HepG2 (cell line): ENCODE data around the gene PTHLH. TPM values are rescaled to one million over a fixed set of nuclear protein-coding genes. Genes with fewer than 3 reads are reported as not detected.

Source experiments
- ATAC-seq: fragments of 200-7000 bp; cut with Tn5 transposase; 3 replicates; pipeline ENCODE4 v1.9.1; 2020; ENCODE audit warnings: mild to moderate bottlenecking, moderate library complexity
- BruUV-seq: library from RNA; stranded (reverse); fragments of 400-500 nt; replicated peaks from 2 replicates; lab custom pipeline; 2021; lab: Mats Ljungman, UMichigan
- CTCF ChIA-PET: fragments of 300-600 bp; formaldehyde crosslinking; extraction: SDS; loops from one replicate; lab custom pipeline; 2021; ENCODE audit warnings: low total read pairs, inconsistent platforms, low intra/inter-chr PET ratio; lab: Yijun Ruan, JAX
- POLR2A ChIA-PET: fragments of 350-600 bp; sonication (Branson Sonifier 250); formaldehyde crosslinking; loops from one replicate; lab custom pipeline; 2020; ENCODE audit warnings: antibody characterized with exemption, inconsistent platforms; lab: Yijun Ruan, JAX
- DNase-seq: peaks from one replicate; pipeline ENCODE4 v3.0.0-alpha.2; 2015; ENCODE audit warnings: low spot score
- FAIRE-seq: peaks from 3 replicates; lab custom pipeline; 2011; peaks lifted over from hg19 to GRCh38; lab: Jason Lieb, UNC
- H2AFZ ChIP-seq: one replicate; pipeline ENCODE4 v1.6.1; 2011; ENCODE audit warnings: low read length, inconsistent platforms
- H3K27ac ChIP-seq: fragments of 300-600 bp; 3 replicates; pipeline ENCODE4 v1.8.0; 2011; ENCODE audit warnings: mixed run types, mild to moderate bottlenecking, mixed read lengths, low read length, inconsistent platforms; ENCODE audit not compliant: insufficient read depth; ENCODE audit errors: extremely low read length
- H3K27me3 ChIP-seq, 2 experiments: fragments of 200-600 bp in 1 of 2; 2 replicates in 1 of 2; 3 replicates in 1 of 2; pipeline versions ENCODE4 v1.6.0 to v1.8.0; 2011; ENCODE audit warnings: low read length in 2 of 2, mild to moderate bottlenecking in 2 of 2, moderate library complexity in 2 of 2, inconsistent platforms in 1 of 2; ENCODE audit not compliant: insufficient read depth in 2 of 2, control insufficient read depth in 1 of 2
- H3K36me3 ChIP-seq, 2 experiments: fragments of 200-600 bp in 1 of 2; replicated peaks in 1 of 2; 2 replicates in 1 of 2; 3 replicates in 1 of 2; pipeline versions ENCODE4 v1.5.1 to v1.8.0; 2011; ENCODE audit warnings: low read length in 2 of 2, inconsistent platforms in 1 of 2; ENCODE audit not compliant: insufficient read depth in 2 of 2, control insufficient read depth in 1 of 2
- H3K4me1 ChIP-seq: 2 replicates; pipeline ENCODE4 v1.5.1; 2012; ENCODE audit warnings: low read length, inconsistent platforms; ENCODE audit not compliant: insufficient read depth
- H3K4me2 ChIP-seq: 2 replicates; pipeline ENCODE4 v1.6.0; 2011; ENCODE audit warnings: low read depth, low read length, inconsistent platforms
- H3K4me3 ChIP-seq, 3 experiments: fragments of 200-600 bp in 1 of 3; sonication (generic), shearing (Covaris generic) in 1 of 3; replicated peaks in 1 of 3; 2 replicates each; pipeline ENCODE4 v1.5.1; 2011 to 2016; ENCODE audit warnings: low read length in 3 of 3, inconsistent platforms in 2 of 3, low read depth in 2 of 3, mild to moderate bottlenecking in 2 of 3, control low read depth in 1 of 3, mixed read lengths in 1 of 3; ENCODE audit not compliant: insufficient read depth in 1 of 3
- H3K79me2 ChIP-seq: one replicate; pipeline ENCODE4 v1.6.1; 2011; ENCODE audit warnings: low read length, inconsistent platforms; ENCODE audit not compliant: insufficient read depth
- H3K9ac ChIP-seq: 2 replicates; pipeline ENCODE4 v1.6.0; 2011; ENCODE audit warnings: mild to moderate bottlenecking, low read depth, low read length, inconsistent platforms; ENCODE audit not compliant: insufficient read depth
- H3K9me3 ChIP-seq: 2 replicates; pipeline ENCODE4 v1.5.1; 2012; ENCODE audit warnings: mild to moderate bottlenecking, low read length
- H4K20me1 ChIP-seq: 2 replicates; pipeline ENCODE4 v1.6.0; 2011; ENCODE audit warnings: inconsistent platforms, mild to moderate bottlenecking, low read length, moderate library complexity; ENCODE audit not compliant: insufficient read depth
- CREB1 ChIP-seq, 2 experiments: fragments of 450-650 bp in 1 of 2; IDR thresholded peaks; 2 replicates each; pipeline ENCODE4 v1.6.1; 2016 to 2017; ENCODE audit warnings: control low read depth in 1 of 2, mild to moderate bottlenecking in 1 of 2, missing compliant biosample characterization in 1 of 2, missing genetic modification characterization in 1 of 2
- GABPB1 ChIP-seq: IDR thresholded peaks from 2 replicates; pipeline ENCODE4 v1.6.1; 2016; ENCODE audit warnings: mild to moderate bottlenecking, missing genetic modification reagents, moderate library complexity, missing compliant biosample characterization
- ZBTB20 ChIP-seq: sonication (generic); formaldehyde crosslinking; IDR thresholded peaks from 2 replicates; pipeline ENCODE4 v1.8.1; 2023; ENCODE audit warnings: missing genetic modification reagents, low read depth, mild to moderate bottlenecking, borderline replicate concordance
- ZMYM3 ChIP-seq: sonication (generic); formaldehyde crosslinking; IDR thresholded peaks from 2 replicates; pipeline ENCODE4 v1.5.1; 2020; ENCODE audit warnings: mild to moderate bottlenecking, missing genetic modification reagents
- ZNF253 ChIP-seq: sonication (generic); formaldehyde crosslinking; IDR thresholded peaks from 2 replicates; pipeline ENCODE4 v1.8.0; 2022; ENCODE audit warnings: mild to moderate bottlenecking, missing genetic modification reagents, borderline replicate concordance
- ZNF317 ChIP-seq: sonication (generic); formaldehyde crosslinking; IDR thresholded peaks from 2 replicates; pipeline ENCODE4 v1.5.0; 2020; ENCODE audit warnings: mild to moderate bottlenecking, missing genetic modification reagents
- ZNF484 ChIP-seq: sonication (generic); formaldehyde crosslinking; IDR thresholded peaks from 2 replicates; pipeline ENCODE4 v1.5.1; 2020; ENCODE audit warnings: mild to moderate bottlenecking, low read depth, missing genetic modification reagents, borderline replicate concordance
- ZNF777 ChIP-seq: sonication (generic); formaldehyde crosslinking; IDR thresholded peaks from 2 replicates; pipeline ENCODE4 v1.4.0; 2020; ENCODE audit warnings: missing genetic modification reagents
- WGBS: methylation state at CpG from one replicate; pipeline ENCODE4 v1.1.6; 2017; ENCODE audit warnings: low lambda C conversion rate; 5-methylcytosine and 5-hydroxymethylcytosine counted together
- in situ Hi-C: cut with HindIII; loops from 2 replicates; pipeline ENCODE4 v1.10.0; 2017; ENCODE audit warnings: low pct_unique_long_range_greater_than_20kb; ENCODE audit not compliant: extremely low pct_ligation_motif_present
- intact Hi-C: fragments of 100-400 bp; cut with micrococcal nuclease; formaldehyde crosslinking; loops from one replicate; pipeline ENCODE4 v1.10.0; 2022; ENCODE audit not compliant: unreplicated experiment
- polyA plus RNA-seq, 8 experiments: library from polyadenylated mRNA; depleted of rRNA in 3 of 8; stranded (reverse) in 7 of 8; unstranded in 1 of 8; fragments of >200 nt; fragmentation: Illumina TruSeq in 4 of 8; extraction: Trizol in 4 of 8; gene quantifications; 2 replicates each; pipeline versions ENCODE4 v1.2.1 to v1.2.3, GENCODE V29; 2011 to 2016; ENCODE audit warnings: low read depth in 4 of 8, missing spikeins in 1 of 8, mixed read lengths in 1 of 8; ENCODE audit not compliant: insufficient read depth in 1 of 8
- total RNA-seq, 5 experiments: library from RNA; depleted of rRNA; stranded (reverse); fragments of >200 nt; fragmentation: Illumina TruSeq; extraction: Trizol; gene quantifications; 2 replicates each; pipeline ENCODE4 v1.2.3, GENCODE V29; 2016; ENCODE audit warnings: low read depth in 1 of 5
- TF ChIP-seq, protein P1 (sequence below): IDR thresholded peaks from 2 replicates; pipeline ENCODE4 v1.6.1; 2016; ENCODE audit warnings: missing compliant biosample characterization, missing genetic modification reagents, borderline replicate concordance
- TF ChIP-seq, protein P2 (sequence below): sonication (generic); formaldehyde crosslinking; IDR thresholded peaks from 2 replicates; pipeline ENCODE4 v1.4.0; 2020; ENCODE audit warnings: missing genetic modification reagents, mild to moderate bottlenecking, borderline replicate concordance
- TF ChIP-seq, protein P3 (sequence below): sonication (generic); formaldehyde crosslinking; IDR thresholded peaks from 2 replicates; pipeline ENCODE4 v1.4.0; 2020; ENCODE audit warnings: mild to moderate bottlenecking, missing genetic modification reagents
- TF ChIP-seq, protein P4 (sequence below): sonication (generic); formaldehyde crosslinking; IDR thresholded peaks from 2 replicates; pipeline ENCODE4 v1.5.1; 2020; ENCODE audit warnings: mild to moderate bottlenecking, missing genetic modification reagents, moderate library complexity

Gene PTHLH
- total and polyA plus RNA-seq, 2 of the 13 experiments (the other 11 are each of a cell fraction or from before 2014, with no cell fraction given) = 0.22 TPM; not detected in 1

DNA sequence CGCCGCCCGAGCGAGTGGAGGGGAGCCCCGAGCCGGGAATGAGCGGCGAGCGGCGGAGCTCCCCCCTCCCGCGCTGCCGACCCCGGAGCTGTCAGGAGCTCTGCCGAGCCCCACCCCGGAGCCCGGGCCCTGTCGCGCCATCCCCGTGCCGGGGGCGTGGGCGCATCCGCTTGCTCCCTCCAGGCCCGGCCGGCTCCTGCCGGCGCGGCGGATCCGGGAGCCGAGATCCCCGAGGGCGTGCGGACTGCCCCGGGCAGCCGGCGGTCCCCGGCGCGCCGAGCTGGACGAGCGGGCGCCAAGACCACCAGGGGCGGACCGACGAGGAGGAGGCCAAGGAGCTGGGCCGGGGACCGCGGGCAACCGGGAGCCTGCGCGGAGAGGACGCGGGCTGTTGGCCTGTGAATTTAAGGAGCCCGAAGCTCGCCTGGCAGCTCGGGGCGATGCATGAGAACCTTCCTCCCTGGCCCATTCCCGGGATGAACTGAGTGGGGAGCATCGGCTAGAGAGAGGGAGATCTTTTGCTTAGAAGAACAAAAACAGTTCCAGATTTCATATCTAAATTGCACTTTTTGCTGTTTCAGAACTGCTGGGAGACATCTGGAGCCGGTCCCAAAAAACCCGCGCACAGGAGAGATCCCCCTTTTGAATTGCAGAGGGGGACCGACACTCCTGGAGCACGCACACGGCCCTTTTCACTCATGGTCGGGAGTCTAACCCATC is 2.0 kb downstream of the PTHLH start:
- CTCF ChIA-PET = no interaction called here
- Histone ChIP-seq H3K4me2 (peak overlapping the region; percentile 87), H3K4me1 (peaks cover 28% of the 10 kb centered on the region), H3K79me2 (no peaks in the 10 kb centered on the region), H2AFZ (no peak overlapping the region)
- intact Hi-C loops = loop anchor here (10.0 kb wide), 1 partner anchor 904 kb away; no protein-coding TSS in a partner anchor
- TF ChIP-seq, protein P1, sequence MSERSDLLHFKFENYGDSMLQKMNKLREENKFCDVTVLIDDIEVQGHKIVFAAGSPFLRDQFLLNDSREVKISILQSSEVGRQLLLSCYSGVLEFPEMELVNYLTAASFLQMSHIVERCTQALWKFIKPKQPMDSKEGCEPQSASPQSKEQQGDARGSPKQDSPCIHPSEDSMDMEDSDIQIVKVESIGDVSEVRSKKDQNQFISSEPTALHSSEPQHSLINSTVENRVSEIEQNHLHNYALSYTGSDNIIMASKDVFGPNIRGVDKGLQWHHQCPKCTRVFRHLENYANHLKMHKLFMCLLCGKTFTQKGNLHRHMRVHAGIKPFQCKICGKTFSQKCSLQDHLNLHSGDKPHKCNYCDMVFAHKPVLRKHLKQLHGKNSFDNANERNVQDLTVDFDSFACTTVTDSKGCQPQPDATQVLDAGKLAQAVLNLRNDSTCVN (CRISPR knock-in tag) = no peak
- TF ChIP-seq GABPB1 (CRISPR knock-in tag) (no peak), ZBTB20 (CRISPR knock-in tag) (no peak), ZNF253 (no peak), ZMYM3 (CRISPR knock-in tag) (no peak), CREB1 (IDR thresholded peaks at IDR 0.05) (no peak), CREB1 (CRISPR knock-in tag; IDR thresholded peaks at IDR 0.05) (no peak), ZNF484 (no peak), ZNF777 (0 out of 2 replicates have a peak, but pooled peaks have one; percentile 1), ZNF317 (no peak)
- TF ChIP-seq, protein P2, sequence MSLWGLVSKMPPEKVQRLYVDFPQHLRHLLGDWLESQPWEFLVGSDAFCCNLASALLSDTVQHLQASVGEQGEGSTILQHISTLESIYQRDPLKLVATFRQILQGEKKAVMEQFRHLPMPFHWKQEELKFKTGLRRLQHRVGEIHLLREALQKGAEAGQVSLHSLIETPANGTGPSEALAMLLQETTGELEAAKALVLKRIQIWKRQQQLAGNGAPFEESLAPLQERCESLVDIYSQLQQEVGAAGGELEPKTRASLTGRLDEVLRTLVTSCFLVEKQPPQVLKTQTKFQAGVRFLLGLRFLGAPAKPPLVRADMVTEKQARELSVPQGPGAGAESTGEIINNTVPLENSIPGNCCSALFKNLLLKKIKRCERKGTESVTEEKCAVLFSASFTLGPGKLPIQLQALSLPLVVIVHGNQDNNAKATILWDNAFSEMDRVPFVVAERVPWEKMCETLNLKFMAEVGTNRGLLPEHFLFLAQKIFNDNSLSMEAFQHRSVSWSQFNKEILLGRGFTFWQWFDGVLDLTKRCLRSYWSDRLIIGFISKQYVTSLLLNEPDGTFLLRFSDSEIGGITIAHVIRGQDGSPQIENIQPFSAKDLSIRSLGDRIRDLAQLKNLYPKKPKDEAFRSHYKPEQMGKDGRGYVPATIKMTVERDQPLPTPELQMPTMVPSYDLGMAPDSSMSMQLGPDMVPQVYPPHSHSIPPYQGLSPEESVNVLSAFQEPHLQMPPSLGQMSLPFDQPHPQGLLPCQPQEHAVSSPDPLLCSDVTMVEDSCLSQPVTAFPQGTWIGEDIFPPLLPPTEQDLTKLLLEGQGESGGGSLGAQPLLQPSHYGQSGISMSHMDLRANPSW (CRISPR knock-in tag) = no peak
- TF ChIP-seq, protein P3, sequence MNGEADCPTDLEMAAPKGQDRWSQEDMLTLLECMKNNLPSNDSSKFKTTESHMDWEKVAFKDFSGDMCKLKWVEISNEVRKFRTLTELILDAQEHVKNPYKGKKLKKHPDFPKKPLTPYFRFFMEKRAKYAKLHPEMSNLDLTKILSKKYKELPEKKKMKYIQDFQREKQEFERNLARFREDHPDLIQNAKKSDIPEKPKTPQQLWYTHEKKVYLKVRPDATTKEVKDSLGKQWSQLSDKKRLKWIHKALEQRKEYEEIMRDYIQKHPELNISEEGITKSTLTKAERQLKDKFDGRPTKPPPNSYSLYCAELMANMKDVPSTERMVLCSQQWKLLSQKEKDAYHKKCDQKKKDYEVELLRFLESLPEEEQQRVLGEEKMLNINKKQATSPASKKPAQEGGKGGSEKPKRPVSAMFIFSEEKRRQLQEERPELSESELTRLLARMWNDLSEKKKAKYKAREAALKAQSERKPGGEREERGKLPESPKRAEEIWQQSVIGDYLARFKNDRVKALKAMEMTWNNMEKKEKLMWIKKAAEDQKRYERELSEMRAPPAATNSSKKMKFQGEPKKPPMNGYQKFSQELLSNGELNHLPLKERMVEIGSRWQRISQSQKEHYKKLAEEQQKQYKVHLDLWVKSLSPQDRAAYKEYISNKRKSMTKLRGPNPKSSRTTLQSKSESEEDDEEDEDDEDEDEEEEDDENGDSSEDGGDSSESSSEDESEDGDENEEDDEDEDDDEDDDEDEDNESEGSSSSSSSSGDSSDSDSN (CRISPR knock-in tag) = peak; percentile 3; the same call in 1 of the 2 replicates
- TF ChIP-seq, protein P4, sequence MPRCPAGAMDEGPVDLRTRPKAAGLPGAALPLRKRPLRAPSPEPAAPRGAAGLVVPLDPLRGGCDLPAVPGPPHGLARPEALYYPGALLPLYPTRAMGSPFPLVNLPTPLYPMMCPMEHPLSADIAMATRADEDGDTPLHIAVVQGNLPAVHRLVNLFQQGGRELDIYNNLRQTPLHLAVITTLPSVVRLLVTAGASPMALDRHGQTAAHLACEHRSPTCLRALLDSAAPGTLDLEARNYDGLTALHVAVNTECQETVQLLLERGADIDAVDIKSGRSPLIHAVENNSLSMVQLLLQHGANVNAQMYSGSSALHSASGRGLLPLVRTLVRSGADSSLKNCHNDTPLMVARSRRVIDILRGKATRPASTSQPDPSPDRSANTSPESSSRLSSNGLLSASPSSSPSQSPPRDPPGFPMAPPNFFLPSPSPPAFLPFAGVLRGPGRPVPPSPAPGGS = no peak
- TF ChIP-seq, all 625 proteins: peak for 2
- H3K4me3 ChIP-seq = peak overlapping the region in 2 of 3 experiments; percentile 46 to 65; a peak in 3 of 6 replicates
- in situ Hi-C loops = no loop called here
- 47% methylated on average over 6 of the region's 69 CpGs for WGBS
- H4K20me1 ChIP-seq = no peaks in the 10 kb centered on the region
- H3K27me3 ChIP-seq = peaks cover 0 to 58% of the 10 kb centered on the region in 2 experiments; a peak in 4 of 5 replicates
- BruUV-seq = no TSS peak
- DNase-seq (no peak), ATAC-seq (peak; percentile 28), FAIRE-seq (no peak)
- no peaks in the 10 kb centered on the region for H3K9me3 ChIP-seq
- H3K36me3 ChIP-seq = no peaks in the 10 kb centered on the region
- H3K9ac ChIP-seq = 0 out of 2 replicates have a peak overlapping the region, but pooled peaks have one; percentile 8
- H3K27ac ChIP-seq = no peak overlapping the region
- POLR2A ChIA-PET = no interaction called here
